Activated CD8-positive, alpha-beta T cell treated with anti-CD3 and anti-CD28 coated beads for 36 hours (primary cell): ENCODE results near the gene AGAP1. TPM values are rescaled to one million over a fixed set of nuclear protein-coding genes. Genes with fewer than 3 reads are reported as not detected.

Source experiments
- ATAC-seq: fragments of 200-7000 bp; cut with Tn5 transposase; one replicate; pipeline ENCODE4 v1.10.0; 2021; ENCODE audit warnings: mild to moderate bottlenecking, moderate library complexity
- CTCF ChIA-PET: fragments of 350-600 bp; sonication (Branson Sonifier 250); formaldehyde crosslinking; loops from one replicate; lab custom pipeline; 2021; ENCODE audit warnings: antibody characterized with exemption; lab: Charles Lee
- POLR2A ChIA-PET: fragments of 350-600 bp; sonication (Branson Sonifier 250); formaldehyde crosslinking; loops from one replicate; lab custom pipeline; 2021; ENCODE audit warnings: antibody characterized with exemption; lab: Charles Lee
- DNase-seq: peaks from one replicate; pipeline ENCODE4 v3.0.0-alpha.2; 2020
- H3K27ac Mint-ChIP-seq: one replicate; pipeline ENCODE4 v1.8.0; 2021; ENCODE audit warnings: mild to moderate bottlenecking, mixed read lengths
- H3K27me3 Mint-ChIP-seq: one replicate; pipeline ENCODE4 v1.8.0; 2021; ENCODE audit warnings: mixed read lengths
- H3K36me3 Mint-ChIP-seq: one replicate; pipeline ENCODE4 v1.8.0; 2021; ENCODE audit warnings: low read depth, mixed read lengths
- H3K4me1 Mint-ChIP-seq: one replicate; pipeline ENCODE4 v1.8.0; 2021; ENCODE audit warnings: low read depth, mixed read lengths
- H3K4me3 Mint-ChIP-seq: one replicate; pipeline ENCODE4 v1.8.0; 2021; ENCODE audit warnings: mild to moderate bottlenecking, moderate library complexity, mixed read lengths
- H3K9me3 Mint-ChIP-seq: one replicate; pipeline ENCODE4 v1.8.0; 2021; ENCODE audit warnings: mixed read lengths
- intact Hi-C: fragments of 100-400 bp; cut with micrococcal nuclease; formaldehyde crosslinking; loops from one replicate; pipeline ENCODE4 v1.10.0; 2022
- total RNA-seq, 2 experiments: library from RNA; stranded (reverse); gene quantifications; one replicate each; pipeline ENCODE4 v1.2.3, GENCODE V29; 2021
- TF ChIP-seq, protein P1 (sequence below): fragments of 200-600 bp; IDR thresholded peaks from one replicate; pipeline ENCODE4 v1.8.0; 2022; ENCODE audit warnings: antibody characterized with exemption, mild to moderate bottlenecking

The AGAP1 gene
- total RNA-seq, 2 experiments from 2014 or later: 2.5 to 2.9 TPM

DNA sequence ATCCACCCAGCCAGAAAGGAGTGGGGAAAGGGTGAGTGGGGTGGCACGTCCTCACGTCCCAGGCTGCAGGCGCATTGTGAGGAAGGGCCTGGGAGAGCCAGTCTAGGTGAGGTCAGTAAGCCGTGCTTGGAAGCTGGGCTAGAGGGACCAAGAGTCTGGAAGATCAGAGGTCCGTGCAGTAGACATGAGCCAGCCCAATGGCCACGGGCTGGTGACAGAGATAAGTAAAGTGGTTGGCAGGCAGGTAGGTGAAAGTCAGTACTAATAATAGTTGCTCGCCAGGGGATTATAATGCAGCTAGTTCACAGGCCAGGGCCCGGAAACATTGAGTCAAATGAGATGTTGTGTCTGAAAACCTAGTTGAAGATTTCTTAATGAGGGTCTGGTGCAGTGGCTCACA lies 541.1 kb downstream of the AGAP1 start:
- ChIA-PET CTCF (no interaction called here), POLR2A (no interaction called here)
- no peak for DNase-seq
- Mint-ChIP-seq H3K27ac (no peak overlapping the region), H3K9me3 (no peaks in the 10 kb centered on the region), H3K4me3 (no peak overlapping the region), H3K4me1 (no peaks in the 10 kb centered on the region), H3K27me3 (peaks cover 8% of the 10 kb centered on the region), H3K36me3 (no peaks in the 10 kb centered on the region)
- intact Hi-C loops: no loop called here
- no peak for ATAC-seq
- TF ChIP-seq, protein P1, sequence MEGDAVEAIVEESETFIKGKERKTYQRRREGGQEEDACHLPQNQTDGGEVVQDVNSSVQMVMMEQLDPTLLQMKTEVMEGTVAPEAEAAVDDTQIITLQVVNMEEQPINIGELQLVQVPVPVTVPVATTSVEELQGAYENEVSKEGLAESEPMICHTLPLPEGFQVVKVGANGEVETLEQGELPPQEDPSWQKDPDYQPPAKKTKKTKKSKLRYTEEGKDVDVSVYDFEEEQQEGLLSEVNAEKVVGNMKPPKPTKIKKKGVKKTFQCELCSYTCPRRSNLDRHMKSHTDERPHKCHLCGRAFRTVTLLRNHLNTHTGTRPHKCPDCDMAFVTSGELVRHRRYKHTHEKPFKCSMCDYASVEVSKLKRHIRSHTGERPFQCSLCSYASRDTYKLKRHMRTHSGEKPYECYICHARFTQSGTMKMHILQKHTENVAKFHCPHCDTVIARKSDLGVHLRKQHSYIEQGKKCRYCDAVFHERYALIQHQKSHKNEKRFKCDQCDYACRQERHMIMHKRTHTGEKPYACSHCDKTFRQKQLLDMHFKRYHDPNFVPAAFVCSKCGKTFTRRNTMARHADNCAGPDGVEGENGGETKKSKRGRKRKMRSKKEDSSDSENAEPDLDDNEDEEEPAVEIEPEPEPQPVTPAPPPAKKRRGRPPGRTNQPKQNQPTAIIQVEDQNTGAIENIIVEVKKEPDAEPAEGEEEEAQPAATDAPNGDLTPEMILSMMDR: no peak

DNA sequence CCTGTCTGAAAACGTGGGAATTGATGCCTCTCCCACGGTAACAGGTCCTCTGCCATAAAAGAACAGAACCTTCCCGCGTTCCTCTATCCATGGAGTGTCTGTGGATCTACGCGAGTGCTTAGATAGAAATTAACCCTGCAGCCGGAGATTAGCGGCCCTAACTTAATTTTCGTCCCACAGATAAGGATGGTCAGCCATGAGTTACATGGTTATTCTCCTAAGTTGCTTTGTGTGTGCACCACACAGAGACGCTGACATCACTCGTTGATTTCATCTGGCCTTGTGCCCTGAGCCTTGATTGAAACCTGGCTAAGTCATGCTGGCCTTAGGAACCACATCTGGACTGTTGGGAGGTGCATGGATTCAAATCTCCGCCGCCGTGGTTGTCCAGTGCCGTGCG lies 542.2 kb downstream of the AGAP1 start:
- H3K27me3 Mint-ChIP-seq: peaks cover 8% of the 10 kb centered on the region
- H3K9me3 Mint-ChIP-seq: no peaks in the 10 kb centered on the region
- ATAC-seq (no peak), DNase-seq (no peak)
- intact Hi-C loops: no loop called here
- CTCF ChIA-PET: no interaction called here
- POLR2A ChIA-PET: no interaction called here
- H3K36me3 Mint-ChIP-seq: no peaks in the 10 kb centered on the region
- no peak overlapping the region for H3K4me3 Mint-ChIP-seq
- H3K27ac Mint-ChIP-seq: no peak overlapping the region
- TF ChIP-seq, protein P1: no peak
- no peaks in the 10 kb centered on the region for H3K4me1 Mint-ChIP-seq

DNA sequence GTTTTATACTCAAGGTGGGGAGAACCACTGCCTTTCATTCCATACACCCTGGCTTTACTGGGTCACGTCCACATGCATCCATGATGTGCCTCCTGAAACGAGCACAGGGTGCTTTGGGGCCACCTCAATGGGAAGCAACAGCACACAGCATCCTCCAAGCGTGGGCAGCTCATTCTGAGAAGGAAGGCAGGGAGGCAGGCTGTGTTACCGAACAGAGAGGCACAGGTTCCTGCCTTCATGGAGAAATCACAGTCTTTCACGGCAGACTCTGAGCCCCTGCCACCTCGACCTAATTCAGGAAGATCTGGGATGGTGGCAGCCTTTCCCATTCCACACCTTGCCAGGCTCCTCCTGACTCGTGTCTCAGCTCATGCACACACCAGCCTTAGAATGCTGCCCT lies 544.3 kb downstream of the AGAP1 start:
- Mint-ChIP-seq H3K36me3 (no peaks in the 10 kb centered on the region), H3K4me1 (no peaks in the 10 kb centered on the region), H3K4me3 (no peak overlapping the region), H3K27me3 (peaks cover 9% of the 10 kb centered on the region), H3K9me3 (no peaks in the 10 kb centered on the region), H3K27ac (no peak overlapping the region)
- no peak for DNase-seq
- TF ChIP-seq, protein P1: no peak
- CTCF ChIA-PET: no interaction called here
- POLR2A ChIA-PET: no interaction called here
- intact Hi-C loops: no loop called here
- no peak for ATAC-seq

DNA sequence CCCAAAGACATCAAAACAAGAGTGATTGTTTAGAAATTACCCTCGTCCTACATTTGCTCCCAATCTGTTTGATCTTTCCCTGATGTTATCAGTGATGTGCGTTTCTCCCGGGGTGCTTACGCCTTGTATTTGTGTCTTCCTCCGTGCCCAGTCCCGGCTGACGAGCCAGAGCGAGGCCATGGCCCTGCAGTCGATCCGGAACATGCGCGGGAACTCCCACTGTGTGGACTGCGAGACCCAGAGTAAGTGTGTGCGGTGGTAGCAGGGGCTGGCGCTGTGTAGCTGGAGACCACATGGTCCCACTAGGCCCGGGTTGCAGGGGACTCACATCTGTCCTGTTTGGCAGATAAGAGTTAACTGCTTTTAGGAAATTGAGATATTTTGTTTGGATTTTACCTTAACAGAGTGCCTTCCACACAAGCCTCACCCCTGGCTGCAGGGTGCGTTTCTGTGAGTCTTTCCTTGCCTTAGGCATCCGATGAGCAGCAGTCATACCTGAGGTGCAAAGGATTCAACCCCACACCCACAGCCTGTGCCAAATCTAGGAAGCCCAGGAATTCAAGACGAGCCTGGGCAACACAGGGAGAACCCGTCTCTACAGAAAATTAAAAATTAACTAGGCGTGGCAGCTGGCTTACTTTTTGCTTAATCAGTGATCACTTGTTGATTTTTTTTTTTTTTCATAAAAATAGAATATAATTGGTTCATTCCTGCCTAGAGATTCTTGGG lies 546.9 kb downstream of the AGAP1 start:
- Mint-ChIP-seq H3K9me3 (no peaks in the 10 kb centered on the region), H3K4me1 (no peaks in the 10 kb centered on the region), H3K27me3 (peaks cover 6% of the 10 kb centered on the region), H3K27ac (no peak overlapping the region), H3K4me3 (no peak overlapping the region), H3K36me3 (no peaks in the 10 kb centered on the region)
- no peak for DNase-seq
- POLR2A ChIA-PET: no interaction called here
- TF ChIP-seq, protein P1: no peak
- no peak for ATAC-seq
- CTCF ChIA-PET: no interaction called here
- intact Hi-C loops: no loop called here

DNA sequence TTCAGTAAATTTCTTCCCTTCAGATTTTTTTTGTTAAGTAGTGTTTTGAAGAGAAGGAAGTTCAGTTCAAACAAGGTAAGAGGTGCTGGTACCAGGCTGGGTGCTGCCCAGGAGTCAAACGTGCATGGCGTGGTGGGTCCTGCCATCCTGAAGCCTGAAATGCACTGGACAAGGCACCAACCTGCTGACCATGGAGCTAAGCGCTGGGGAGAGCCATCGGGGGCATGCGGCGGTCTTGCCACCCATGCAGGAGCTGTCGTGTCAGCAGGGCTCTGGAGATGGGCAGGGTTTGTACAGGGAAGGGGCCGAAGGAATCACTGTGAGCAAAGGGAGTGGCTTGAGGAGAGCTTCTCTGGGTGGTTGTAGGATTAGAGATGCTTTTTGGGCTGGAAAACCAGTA lies 547.8 kb downstream of the AGAP1 start:
- ChIA-PET POLR2A (no interaction called here), CTCF (no interaction called here)
- no peaks in the 10 kb centered on the region for H3K9me3 Mint-ChIP-seq
- intact Hi-C loops: no loop called here
- no peak for DNase-seq
- H3K27me3 Mint-ChIP-seq: peaks cover 6% of the 10 kb centered on the region
- H3K4me3 Mint-ChIP-seq: no peak overlapping the region
- ATAC-seq: no peak
- TF ChIP-seq, protein P1: no peak
- H3K36me3 Mint-ChIP-seq: no peaks in the 10 kb centered on the region
- no peaks in the 10 kb centered on the region for H3K4me1 Mint-ChIP-seq
- H3K27ac Mint-ChIP-seq: no peak overlapping the region
